Femur (tissue), 1 donor: ENCODE data around the gene MRAP.

Experiments
- DNase-seq: peaks from one replicate; pipeline ENCODE4 v3.0.0-alpha.2; 2017

Gene MRAP

DNA sequence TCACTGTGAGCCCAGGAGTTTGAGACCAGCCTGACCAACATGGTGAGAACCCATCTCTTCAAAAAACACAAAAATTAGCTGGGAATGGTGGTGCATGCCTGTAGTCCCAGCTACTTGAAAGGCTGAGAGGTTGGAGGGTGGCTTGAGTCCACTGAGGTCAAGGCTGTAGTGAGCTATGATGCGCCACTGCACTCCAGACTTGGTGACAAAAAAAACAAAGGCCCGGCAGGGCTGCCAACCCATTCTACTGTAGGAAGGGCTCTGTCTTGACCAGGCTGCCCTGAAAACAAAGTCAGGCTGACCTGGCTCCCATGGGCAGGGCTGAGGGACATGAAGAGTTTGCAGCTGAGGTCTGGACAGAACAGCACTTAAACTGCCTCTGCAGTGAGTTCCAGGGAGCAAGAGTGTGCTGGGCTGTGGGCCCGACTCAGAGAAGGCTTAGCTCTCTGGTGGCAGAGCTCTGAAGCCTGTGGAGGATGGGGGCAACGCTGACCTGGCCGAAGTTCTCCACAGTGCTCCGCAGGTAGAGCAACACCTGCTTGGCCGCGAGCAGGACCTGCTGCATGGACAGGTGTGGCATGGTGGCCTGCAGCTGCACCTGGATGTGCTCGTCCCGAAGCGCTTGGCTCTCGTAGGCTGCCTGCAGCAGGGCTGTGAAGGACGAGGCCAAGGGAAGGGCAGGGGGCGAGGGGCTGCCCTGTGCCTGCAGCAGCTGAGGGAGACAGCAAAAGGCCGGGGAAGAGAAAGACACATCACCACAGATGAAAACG, 51.7 kb downstream of the MRAP start:
- DNase-seq = no peak

DNA sequence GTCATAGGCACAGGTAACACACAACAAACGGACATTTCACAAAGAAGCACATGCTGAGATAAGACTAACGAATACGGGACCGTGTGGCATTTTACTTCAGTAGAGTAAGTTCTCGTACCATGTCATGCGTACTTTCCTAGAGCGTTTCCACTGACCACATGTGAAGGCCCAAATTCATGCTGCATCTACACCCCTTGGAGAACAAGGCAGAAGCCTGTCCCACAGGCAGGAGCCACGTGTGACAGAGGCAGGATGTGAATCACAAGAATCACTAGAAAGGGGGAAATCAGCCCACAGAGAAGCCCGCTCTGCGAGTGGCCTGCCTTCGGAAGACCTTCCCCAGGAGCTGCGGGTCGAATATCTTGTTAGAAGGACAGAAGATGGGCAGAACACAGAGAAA, 52.3 kb downstream of the MRAP start:
- DNase-seq = no peak

DNA sequence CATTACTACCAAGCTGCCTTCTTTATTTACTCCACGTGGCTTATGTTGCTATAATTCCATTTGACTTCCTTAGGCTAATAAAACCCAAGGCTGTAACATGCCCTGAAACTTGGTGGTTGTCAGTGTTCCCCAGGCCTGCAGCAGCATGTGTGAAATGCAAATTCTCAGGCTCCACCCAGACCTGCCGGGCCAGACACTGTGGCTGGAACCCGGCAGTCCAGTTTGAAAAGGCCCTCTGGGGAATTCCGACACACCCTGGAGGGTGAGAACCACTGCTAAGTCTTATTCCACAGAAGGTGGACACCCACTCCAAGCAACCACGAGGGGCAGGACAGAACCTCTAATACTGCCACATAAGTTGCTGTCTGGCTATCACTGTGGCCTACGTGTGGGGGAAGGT, 52.8 kb downstream of the MRAP start:
- DNase-seq = no peak

DNA sequence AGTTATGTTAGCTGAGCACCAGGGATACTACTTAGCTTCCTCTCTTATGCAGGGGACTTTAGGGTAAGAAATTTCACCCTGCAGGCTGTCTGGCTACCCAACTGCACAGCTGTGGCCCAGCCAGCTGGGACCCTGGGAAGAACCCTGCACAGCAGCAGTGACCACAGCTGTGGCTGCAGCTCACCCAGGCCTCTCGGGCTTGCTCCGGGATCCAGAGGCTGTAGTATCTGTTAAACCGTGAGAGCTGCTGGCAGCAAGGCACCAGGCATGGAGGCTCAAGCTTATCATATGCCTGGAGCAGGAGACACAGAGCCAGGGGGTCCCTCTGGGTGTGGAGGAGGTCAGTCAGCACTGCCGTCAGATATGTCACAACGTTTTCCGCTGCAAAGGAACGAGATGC, 53.9 kb downstream of the MRAP start:
- DNase-seq = no peak

DNA sequence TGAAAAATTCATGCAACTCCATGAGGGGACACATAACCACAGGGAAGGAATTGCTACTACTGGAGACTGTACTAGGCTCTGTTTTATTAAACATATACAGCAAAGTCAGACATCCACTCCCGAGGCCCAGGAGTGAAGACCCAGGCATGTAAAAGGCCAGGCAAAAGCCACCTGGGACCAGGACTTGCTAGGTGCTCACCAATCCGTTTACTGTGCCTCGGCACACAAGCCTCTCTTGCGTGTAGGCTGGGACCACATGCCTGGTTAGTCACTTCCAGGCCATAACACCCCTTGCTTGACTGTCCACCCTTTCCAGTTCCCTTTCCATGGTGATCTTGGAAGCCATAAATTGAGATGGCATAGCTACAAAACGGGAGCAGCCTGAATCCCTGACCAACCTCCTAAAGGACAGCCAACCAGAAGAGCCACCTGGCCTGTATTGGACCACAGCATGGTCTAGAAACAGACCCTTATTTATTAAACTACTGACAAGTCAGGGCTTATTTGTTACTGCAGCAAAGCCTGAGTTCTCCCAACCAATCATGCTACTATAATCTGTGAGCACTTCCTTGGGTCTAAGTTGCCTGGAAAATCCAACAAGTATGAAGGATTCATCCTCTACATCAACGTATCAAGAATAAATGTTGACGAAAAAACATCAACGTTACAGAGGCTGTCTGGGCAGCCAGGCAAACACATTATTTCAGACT, 54.5 kb downstream of the MRAP start:
- no peak for DNase-seq

DNA sequence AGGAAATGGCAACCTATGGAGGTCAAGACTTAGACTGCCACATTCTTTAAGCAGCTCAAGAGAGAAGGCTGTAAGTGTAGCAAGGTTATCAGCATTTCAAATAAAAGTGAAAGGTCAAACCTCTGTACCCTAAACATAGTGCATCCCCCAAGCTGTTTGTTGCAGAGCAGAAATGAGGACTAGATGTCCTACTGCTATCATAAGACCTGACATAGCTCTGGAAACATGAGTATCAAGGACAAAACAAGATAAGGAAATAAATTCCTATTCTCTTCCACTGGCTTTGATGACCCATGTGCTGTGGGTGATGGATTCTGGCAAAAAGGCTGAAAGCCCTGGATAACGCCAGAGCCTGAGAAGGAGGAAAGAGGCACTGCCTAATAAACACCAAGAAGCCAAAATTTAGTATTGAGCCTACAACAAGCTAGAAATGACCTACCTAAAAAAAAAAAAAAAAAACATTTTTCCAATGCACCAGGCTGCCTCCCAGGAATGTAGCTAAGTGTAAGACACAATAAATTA, 58.3 kb downstream of the MRAP start:
- DNase-seq = no peak

DNA sequence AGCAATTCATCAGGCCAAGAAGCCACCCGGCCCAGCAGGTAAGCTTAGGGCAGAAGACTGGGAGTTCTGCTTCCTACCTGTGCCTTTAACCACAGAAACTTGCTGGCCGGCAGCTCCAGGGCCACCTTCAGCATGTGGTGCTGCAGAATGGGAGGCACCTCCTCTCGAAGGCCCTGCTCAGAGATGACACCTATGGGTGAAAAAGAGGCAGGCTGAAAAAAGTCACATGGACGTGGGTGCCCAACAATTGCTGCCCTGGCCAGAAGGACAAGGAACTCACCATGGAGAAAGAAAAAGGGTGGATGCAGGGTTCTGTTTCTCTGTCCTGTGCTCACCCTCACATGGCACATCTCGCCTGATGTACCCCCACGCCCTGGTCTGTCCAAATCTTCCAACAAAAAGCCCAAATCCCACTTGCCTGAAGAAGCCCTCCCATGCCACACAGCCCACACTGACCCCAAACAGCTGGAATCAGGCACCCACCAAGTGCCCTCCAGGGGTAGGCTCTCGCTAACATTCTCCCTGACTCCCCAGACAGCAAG, 61.1 kb downstream of the MRAP start:
- no peak for DNase-seq

DNA sequence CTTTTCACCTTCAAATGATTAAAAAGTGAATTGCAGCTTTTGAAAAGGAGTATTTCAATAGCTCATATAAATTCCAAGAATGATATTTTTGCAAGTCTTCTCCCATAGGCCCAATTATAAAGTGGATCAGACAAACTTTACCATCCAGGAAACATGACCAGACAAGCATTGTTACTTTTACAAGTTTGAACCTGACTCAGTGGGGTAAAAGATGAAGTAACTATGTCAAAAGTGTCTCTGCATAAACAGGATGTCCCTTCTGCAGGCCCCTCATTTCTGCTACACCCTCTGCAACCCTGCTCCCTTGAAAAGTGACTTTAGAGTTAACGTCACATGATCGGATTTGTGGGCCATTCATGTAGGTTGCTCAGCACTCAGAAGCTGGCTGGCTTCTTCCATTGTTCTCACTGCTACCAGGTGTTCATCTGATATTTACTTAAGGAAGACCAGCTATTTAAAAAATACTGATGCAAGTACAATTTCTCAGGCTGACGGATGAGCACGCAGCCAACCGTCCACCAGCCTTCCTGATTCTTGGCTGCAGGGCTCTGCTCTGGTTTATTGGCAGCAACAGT, 61.8 kb downstream of the MRAP start:
- DNase-seq = no peak
